Fibroblast of pulmonary artery (primary cell): Measurements from ENCODE around the gene MGAT4B.
A peak's percentile ranks its signal among the peaks of the same experiment; 100 is the strongest.

Source experiments
- DNase-seq: peaks from one replicate; pipeline ENCODE4 v3.0.0-alpha.2; 2010; ENCODE audit warnings: low read depth
- H3K4me3 ChIP-seq: replicated peaks from 2 replicates; pipeline ENCODE4 v1.5.1; 2011; ENCODE audit warnings: low read depth, mild to moderate bottlenecking, control low read depth, low read length, moderate library complexity
- TF ChIP-seq, protein P1 (sequence below): IDR thresholded peaks from 2 replicates; pipeline ENCODE4 v1.5.1; 2011; ENCODE audit warnings: mild to moderate bottlenecking, control low read depth, low read length, inconsistent platforms; ENCODE audit errors: missing control alignments

The MGAT4B gene

DNA sequence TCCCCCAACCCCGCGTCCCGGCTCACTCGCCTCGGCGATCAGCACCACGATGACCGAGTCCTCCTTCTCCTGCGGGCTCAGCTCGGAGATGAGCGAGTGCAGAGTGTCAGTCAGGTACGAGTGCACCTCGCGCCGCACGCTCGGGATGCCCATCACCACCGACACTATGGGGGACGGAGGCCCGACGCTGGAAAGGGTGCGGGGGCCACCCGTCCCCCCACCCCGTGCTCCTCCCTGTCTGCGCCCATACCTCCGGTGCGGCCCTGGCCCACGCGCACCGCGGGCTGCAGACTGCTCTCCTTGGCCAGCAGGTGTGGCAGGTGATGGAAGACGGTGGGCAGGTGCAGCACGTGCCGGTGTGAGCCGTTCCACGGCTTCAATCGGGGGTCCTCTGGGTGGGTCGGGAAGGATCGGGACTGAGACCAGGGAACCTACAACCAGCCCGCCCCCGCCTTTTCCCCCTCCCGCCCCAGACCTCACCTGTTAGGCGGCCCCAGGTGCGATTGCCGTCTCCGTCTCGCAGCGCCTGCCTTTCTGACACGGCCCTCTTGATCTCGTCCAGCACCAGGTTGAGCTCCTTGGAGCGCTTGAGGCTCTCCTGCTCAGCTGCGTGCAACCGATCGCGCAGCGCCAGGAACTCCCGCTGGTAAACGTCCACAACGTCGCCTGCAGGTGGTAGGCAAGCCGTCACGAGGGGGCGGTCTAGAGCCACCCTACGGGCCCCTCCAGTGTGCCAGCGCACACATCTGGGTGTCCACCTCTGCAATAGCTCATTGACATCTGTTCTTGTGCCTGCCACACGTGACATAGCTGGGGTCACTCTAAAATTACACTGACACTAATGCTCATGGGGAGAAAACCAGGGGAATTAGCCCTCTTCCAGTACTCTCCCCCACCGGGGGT lies 5.1 kb downstream of the MGAT4B start:
- TF ChIP-seq, protein P1, sequence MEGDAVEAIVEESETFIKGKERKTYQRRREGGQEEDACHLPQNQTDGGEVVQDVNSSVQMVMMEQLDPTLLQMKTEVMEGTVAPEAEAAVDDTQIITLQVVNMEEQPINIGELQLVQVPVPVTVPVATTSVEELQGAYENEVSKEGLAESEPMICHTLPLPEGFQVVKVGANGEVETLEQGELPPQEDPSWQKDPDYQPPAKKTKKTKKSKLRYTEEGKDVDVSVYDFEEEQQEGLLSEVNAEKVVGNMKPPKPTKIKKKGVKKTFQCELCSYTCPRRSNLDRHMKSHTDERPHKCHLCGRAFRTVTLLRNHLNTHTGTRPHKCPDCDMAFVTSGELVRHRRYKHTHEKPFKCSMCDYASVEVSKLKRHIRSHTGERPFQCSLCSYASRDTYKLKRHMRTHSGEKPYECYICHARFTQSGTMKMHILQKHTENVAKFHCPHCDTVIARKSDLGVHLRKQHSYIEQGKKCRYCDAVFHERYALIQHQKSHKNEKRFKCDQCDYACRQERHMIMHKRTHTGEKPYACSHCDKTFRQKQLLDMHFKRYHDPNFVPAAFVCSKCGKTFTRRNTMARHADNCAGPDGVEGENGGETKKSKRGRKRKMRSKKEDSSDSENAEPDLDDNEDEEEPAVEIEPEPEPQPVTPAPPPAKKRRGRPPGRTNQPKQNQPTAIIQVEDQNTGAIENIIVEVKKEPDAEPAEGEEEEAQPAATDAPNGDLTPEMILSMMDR = peak; percentile 49
- no peak overlapping the region for H3K4me3 ChIP-seq
- DNase-seq = peak; percentile 59

DNA sequence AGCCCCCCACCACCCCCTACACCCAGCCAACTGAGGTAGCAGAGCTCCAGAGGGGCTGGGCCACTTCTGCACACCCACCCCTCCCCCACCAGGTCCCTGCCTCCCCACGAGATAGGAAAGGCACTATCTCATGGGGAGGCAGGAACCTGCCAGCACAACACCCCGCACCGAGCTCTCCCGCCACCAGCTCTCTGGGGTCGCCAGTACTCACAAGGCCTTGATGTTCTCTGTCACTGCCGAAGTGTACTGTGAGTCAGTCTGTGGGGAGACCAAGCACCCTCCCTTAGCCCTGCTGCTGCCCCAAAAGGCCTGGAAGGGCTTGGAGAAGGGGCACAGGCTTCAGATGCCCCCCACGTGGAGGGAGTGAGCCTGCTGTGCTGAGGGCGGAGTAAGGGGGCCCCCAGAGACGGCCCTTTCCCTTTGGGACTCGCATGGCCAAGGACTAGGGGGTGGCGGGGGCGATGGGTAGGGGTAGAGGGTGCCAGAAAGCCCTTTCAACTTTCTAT lies 5.9 kb downstream of the MGAT4B start:
- TF ChIP-seq, protein P1 = no peak
- DNase-seq = no peak
- no peak overlapping the region for H3K4me3 ChIP-seq

DNA sequence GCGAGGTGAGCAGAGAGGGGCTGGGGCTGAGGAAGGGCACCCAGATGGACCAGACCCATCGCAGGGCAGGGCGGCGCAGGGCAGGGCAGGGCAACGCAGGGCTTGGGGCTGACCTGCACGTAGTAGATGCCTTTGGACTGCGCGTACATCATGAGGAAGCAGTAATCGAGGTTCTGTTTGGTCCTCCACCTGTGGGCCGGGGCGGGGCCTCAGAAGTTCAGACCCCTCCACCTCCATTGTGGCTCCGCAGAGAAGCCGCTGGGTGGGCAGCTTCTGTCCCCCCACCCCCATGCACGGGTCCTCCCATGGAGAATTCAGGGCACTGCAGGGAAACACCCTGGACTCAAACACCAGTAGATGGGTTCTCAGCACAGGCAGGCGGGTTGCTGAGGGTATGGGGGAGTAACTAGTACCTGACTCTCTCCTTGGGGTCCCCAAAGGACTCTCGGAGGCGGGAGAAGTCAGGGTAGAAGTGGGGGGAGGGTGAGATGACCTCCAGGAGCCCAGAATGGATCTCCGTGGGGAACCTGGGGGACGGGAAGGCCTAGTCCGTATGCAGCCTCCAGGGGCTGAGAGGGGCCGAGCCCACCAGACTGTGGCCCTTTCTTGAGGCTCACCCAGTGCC lies 6.5 kb downstream of the MGAT4B start:
- TF ChIP-seq, protein P1 = no peak
- no peak for DNase-seq
- H3K4me3 ChIP-seq = no peak overlapping the region

DNA sequence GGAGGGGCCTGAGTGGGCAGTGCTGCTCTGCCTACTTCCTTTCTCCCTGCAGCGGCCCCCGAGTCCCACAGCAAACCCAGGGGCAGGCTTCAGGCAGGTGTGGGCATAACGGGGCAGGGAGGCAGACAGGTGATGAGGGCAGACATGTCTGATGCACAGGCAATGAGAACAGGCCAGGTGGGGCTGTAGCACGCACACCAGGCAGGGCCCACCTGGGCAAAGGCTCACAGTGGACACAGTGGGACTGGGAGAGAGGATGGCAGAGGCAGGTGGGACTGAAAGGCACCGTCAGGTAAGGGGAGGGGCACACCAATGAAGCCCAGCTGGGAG lies 7.1 kb downstream of the MGAT4B start:
- no peak overlapping the region for H3K4me3 ChIP-seq
- DNase-seq = no peak
- TF ChIP-seq, protein P1 = no peak

DNA sequence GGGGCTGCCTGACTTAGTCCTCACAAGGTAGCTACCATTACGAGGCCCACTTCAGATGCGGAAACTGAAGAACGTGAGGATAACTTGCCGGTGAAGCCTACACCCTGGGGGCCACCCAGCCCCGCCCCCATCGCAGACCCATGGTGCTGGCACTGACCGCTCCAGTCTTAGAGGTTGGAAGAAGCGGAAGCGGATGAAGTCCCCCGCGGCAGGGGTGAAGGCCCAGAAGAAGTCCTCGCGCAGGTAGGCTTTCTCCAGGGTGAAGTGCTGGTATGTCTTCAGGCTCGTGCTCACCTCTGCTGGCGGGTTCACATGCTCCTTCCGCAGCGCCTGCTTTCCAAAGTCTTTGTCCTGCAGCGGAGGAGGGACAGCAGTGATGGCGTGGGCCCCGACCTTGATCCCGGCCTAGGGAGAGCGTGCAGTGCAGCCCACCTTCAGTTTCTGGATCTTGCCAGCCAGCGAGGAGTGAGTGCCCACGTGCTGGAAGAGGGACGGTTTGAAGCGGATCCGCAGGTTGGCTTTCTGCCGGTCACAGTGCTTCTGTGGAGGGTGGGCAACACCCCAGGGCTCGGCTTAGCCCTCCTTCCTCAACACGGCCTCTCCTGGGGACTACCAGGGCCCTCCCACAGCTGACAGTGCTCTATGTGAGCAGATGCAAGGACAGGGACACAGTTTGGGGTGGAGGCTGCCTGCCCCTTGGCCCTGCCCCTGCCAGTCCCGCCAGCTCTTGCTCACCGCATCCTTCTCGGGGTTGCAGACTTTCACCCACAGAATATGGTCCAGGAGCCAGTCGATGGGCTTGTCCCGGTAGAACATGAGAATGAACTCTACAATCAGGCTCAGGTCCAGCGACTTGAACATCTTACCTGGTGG lies 7.7 kb downstream of the MGAT4B start:
- no peak for DNase-seq

DNA sequence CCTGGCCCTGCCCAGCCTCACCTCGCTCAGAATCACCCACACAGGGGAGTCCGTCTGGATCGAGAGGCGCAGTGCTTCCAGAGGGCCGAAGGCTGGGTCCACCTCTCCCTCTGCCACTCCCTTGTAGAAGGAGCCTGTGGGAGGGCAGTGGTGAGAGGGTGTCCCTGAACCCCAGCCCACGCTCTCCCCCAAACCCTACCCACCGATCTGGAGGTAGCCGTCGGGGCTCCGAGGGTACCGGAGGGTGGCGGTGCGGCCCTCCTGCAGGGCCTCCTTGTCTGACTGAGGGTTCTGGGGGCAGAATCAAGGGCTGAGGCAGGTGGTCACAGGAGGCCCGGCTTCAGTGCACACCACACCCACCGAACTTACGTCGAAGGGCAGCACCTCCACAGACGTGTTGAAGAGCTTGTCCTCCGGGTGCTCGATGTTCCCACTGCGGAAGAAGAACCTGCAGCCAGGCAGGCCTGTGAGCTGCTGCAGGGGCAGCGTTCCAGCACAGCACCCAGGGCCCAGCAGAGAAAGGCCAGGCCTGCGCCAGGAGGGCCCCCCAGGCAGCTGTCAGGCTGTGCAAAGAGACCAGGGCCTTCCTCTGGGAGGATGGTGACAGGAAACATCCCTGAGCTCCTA lies 8.4 kb downstream of the MGAT4B start:
- TF ChIP-seq, protein P1 = no peak
- H3K4me3 ChIP-seq = no peak overlapping the region
- no peak for DNase-seq

More for the DNA sequence above, 7.7 kb downstream of the MGAT4B start:
- TF ChIP-seq, protein P1 = no peak
- no peak overlapping the region for H3K4me3 ChIP-seq
